22Rv1 (cell line): ENCODE measurements around the gene SLC6A19.

ENCODE experiments used
- H3K27ac ChIP-seq: fragments of 450-650 bp; 2 replicates; pipeline ENCODE4 v1.5.1; 2017
- CTCF ChIP-seq: fragments of 450-650 bp; IDR thresholded peaks from 2 replicates; pipeline ENCODE4 v1.5.1; 2017; ENCODE audit warnings: mild to moderate bottlenecking
- ZFX ChIP-seq: fragments of 450-650 bp; IDR thresholded peaks from 2 replicates; pipeline ENCODE4 v1.6.1; 2017; ENCODE audit warnings: antibody characterized with exemption, borderline replicate concordance

The SLC6A19 gene

DNA sequence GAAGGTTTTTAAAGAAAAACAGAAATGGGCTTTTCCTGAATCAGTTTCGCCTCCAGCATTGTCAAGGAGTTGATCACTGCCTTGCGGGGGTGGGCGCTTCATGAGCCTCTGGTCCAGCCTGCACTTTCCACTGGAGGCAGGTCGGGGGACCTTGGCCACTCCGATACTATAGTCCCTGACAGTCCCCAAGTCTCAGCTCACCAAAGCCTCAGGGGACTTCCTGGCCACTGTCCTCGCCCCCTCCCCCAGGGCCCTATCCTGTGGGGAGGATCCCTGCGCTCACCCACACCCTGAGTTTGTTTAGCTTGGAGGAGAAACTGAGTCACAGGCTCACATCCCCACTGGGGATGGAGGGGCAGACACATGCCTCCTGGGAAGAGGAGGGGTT lies 1.4 kb downstream of the SLC6A19 start:
- no peak for TF ChIP-seq ZFX
- TF ChIP-seq CTCF, result no peak
- H3K27ac ChIP-seq, result no peak overlapping the region

GRCh38 chr5:1203311-1203967 lies 2.0 kb downstream of the SLC6A19 start:
- no peak overlapping the region for H3K27ac ChIP-seq
- no peak for TF ChIP-seq CTCF
- TF ChIP-seq ZFX, result no peak

DNA sequence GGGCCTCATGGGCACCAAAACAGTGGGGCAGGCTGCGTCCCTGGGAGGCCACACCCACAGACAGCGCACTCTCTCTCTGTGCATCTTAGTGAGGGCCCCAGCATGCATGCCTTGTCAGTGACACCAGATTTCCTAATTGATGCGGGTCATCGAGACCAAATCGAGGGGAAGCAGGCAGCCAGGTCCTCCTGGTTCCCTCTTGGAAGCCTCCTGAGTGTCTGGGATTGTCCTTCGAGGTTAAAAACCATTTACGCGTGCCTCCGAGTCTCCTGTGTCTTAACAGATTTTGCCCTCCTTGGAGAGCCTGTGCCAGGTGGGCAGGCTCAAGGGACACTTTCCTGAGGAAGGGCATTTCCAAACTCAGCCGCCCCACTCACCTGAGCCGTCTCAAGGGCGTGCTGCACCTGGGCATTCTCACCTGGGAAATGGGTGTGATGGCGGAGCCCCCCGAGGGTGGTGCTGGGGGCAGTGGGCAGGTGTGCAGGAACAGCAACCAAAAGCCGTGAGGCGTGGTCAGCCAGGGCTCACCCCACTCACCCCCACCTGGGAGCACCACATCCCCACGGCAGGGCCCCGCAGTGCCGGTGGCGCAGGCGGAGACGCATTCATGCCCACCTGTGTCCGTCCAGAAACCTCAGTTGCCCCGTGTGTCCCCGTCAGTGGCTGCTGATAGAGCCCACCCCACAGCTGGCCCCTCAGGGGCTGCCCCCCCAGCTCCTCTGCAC lies 2.7 kb downstream of the SLC6A19 start:
- TF ChIP-seq ZFX (no peak), CTCF (no peak)
- H3K27ac ChIP-seq, result no peak overlapping the region

- H3K27ac ChIP-seq, result no peak overlapping the region
- no peak for TF ChIP-seq ZFX
- TF ChIP-seq CTCF, result peak; percentile 43
These were observed 3.4 kb downstream of the SLC6A19 start for GRCh38 chr5:1204693-1205242.

- H3K27ac ChIP-seq, result no peak overlapping the region
- TF ChIP-seq CTCF (no peak), ZFX (no peak)
These were observed 4.1 kb downstream of the SLC6A19 start for GRCh38 chr5:1205255-1206180.

GRCh38 chr5:1206521-1207412 lies 5.4 kb downstream of the SLC6A19 start:
- TF ChIP-seq ZFX, result no peak
- no peak for TF ChIP-seq CTCF
- H3K27ac ChIP-seq, result no peak overlapping the region
